ENCODE results near the gene MCM3AP.
A peak's percentile ranks its signal among the peaks of the same experiment; 100 is the strongest.
"Not testable (repeated sequence)": the region's sequence is repeated elsewhere in the genome, so short reads cannot be mapped to it uniquely, and the experiment has no call there.

MCM3AP gene

DNA sequence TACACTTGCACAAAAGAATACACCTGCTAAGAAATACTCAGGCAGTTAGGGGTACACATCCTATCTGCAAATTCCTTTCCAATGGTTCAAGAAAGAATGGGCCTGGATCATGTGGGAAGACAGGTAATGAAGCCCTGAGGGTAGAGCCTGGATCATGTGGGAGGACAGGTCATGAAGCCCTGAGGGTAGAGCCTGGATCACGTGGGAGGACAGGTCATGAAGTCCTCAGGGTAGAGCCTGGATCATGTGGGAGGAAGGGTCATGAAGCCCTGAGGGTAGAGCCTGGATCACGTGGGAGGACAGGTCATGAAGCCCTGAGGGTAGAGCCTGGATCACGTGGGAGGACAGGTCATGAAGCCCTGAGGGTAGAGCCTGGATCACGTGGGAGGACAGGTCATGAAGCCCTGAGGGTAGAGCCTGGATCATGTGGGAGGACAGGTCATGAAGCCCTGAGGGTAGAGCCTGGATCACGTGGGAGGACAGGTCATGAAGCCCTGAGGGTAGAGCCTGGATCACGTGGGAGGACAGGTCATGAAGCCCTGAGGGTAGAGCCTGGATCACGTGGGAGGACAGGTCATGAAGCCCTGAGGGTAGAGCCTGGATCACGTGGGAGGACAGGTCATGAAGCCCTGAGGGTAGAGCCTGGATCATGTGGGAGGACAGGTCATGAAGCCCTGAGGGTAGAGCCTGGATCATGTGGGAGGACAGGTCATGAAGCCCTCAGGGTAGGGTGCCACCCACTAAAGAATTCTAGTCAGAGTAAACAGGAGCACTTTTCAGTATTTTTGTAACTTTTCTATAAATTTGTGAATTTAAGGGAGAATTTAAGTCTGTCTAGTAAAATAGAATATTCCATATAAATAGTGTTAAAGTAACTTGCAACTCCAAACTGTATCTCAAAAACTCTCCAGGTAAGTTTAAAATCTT lies 84.3 kb downstream of the MCM3AP start:
- DNase-seq = not testable (repeated sequence)

DNA sequence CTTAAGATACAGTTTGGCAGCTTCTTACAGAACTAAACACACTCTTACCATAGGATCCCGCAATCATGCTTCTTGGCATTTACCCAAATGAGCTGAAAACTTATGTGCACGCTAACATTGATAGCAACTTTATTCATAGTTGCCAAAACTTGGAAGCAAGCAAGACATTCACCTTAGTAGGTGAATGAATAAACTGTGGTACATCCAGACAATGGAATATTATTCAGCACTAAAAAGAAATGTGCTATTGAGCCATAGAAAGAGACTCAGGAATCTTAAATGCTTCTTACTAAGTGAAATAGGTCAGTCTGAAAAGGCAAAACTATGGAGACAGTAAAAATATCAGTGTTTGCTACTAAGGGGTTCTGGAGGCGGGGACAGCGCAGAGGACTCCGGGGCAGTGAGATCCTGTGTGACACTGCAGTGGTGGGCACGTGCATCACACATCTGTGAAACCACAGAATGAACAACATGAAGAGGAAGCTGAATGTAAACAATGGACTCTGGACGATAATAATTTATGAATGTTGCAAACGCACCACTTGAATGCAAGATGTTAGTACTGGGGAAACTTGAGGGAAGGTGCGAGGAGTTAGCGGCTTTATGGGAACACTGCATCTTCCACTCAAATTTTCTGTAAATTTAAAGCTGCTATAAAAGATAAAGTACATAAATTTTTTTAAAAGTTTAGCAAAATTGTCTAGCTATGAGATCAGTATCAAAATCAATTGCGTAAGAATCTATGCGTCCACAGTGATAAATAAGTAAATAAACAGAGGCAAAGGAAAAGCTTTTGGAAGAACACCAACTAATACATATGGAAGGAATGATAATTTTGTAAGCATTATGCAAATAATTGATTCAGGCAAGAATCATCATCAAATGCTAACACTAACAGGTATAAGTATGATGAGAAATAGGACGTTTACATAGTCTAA lies 85.7 kb downstream of the MCM3AP start:
- no peak for DNase-seq

DNA sequence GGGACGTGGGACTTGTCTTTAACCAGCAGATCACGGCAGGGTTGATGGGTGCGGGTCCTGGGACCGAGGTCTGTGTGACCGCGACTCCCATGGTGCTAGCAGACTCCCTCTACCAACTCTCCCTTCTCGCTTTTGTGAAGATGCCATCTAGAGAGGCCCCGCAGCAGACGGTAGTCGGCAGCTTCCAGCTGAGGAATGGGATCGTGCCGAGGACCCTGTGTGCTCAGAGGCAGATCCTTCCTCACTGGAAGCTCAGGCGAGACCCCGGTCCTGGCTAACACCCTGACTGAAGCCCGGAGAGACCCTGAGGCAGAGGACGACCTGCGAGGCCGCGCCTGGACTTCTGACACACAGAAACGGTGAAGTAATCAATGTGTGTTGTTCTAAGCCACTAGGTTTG lies 88.7 kb downstream of the MCM3AP start:
- DNase-seq = no peak

DNA sequence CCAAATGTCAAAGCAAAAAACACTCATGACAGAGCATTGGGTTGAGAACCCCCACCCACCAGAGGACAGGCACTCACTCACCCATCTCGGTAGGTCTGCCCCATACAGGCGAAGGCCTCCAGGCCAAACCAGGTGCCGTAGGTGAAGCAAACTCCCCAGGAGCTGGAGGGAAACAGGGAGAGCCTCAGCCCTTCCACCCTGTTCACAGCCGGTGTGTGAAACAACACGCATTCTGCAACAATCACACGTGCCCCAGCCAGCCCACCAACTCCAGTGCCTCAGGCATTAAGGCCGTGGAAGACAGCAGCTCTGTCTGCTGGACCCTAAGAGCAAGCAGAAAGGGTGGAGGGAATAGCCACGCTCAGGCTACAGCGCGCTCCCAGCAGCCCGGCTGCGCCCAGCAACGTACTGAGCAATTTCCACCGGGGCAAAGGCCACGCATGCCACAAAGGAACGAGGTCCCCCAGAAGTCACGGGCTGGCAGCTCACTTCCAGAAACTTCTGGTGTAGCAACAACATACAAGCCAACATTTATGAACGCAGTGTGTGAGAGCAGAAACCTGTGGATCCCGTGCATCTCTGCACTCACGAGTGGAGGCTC lies 89.7 kb downstream of the MCM3AP start:
- DNase-seq = no peak

DNA sequence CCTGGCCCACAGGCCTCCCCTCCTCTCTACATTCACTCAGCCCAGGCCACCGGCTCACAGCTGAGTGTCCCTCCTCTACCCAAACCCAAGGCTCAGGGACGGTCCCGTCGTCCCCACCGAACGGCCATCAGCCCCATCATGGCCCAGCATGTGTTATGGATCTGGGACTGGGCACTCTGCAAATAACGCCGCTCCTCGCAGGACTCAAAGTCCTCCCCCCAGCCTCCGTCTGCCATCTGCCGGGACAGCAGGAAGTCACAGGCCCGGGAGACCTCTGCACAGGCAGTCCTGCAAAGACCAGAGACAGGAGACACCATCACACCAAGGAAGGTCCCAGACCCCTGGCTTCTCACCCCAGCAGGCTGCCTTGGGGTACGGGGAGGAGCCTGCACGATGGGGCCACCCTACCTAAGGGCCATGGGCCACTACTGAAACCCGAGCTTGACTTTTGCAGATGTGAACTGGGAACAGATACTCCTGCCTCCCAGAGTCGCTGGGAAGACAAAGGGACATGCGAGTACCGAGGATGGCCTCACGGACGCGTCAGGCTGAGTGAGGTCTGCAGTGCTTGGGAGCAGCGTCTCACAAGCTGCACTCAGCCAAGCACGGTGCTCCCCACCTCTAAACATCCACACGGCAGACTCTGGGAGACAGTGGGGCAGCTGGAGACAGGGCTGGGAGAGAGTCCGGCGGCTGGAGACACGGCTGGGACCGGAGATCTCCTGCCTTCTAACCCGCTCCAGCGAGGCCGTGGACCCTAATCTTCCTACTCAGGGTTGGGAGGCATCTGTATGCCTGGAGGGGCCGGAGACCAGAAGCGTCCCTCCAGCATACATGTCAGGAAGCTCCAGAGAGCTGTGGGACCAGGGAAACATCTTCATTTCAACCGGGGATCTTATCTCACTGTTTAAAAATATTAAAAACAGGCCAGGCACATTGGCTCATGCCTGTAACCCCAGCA lies 90.8 kb downstream of the MCM3AP start:
- no peak for DNase-seq

DNA sequence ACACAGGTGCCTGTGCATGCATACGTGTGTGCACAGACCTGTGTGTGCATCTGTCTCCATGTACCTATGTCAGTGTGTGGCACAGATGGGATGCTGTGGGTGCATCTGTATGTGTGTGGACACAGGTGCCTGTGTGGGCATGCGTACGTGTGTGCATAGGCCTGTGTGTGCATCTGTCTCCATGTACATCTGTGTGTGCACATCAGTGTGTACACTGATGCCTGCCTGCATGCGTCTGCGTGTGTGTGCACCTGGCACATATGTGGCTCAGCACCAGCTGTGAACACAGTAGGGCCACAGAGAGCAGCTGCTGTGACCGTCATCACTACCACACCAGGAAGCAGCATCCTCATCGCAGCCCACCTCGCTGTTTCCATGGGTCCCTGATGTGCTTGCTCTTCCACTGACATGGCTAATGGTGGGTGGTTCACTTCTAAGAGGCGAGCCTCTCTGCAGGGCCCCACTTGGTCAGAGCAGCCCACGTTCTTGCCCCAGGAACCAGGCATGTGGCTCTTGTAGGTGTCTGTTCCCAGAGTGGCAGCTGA lies 91.5 kb downstream of the MCM3AP start:
- no peak for DNase-seq

DNA sequence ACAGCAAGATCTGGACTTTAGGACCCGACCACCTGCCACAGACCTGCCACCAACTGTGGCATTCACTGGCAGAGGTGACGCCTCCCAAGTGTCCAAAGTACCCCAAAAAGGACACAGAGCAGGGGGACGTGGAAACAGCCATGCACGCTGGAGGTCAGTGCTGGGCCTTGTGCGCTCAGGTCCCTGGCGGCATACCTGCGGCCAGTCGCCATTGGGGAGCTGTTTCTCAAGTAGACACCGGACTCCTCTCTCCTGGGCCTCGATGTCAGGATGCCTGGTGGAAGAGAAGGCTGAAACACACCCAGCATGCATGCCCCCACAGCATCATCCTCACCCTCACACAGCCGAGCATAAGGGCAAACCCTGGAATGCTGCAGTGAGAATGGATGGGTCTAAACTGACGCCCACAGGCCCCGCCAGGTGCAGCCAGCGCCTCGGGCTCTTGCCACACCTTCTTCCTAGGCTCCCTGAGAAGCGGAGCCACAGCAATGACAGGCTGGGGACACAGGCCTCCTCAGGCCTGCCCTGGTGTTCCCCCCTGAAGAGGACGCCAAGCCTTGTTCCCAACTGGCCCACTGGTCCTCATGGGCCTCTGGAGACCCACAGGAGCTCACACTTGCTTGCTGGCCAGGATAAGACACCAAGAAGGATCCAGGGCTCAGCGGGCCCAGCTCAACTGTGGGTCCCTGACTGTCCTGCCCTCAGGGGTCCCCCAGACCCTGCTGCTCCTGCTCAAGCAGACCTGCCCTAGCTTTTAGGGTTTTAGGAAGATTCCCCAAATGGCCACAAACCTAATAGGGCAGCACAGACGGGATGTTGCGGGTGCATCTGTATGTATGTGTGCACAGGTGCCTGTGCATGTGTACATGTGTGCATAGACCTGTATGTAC lies 93.5 kb downstream of the MCM3AP start:
- no peak for DNase-seq

DNA sequence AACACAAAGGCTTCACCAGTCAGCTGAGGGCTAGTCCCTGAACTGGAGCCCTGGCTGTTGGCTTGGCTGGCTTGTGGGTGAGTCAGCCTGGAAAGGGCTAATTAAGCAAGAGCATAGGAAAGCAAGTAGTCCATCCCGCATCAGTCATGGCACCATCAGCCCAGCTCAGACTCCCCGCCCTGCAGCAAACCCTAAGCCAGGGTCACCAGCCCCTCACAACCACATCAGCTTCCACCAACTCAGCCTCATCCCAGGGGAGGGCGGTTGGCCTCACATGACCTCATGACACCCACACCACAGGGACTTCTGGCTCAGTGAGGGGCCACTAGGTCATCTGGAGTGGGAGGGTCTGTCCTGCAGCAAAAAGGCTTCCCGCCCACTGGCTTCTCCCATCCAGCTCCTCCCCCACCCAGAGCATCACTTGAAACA lies 94.1 kb downstream of the MCM3AP start:
- DNase-seq = no peak

DNA sequence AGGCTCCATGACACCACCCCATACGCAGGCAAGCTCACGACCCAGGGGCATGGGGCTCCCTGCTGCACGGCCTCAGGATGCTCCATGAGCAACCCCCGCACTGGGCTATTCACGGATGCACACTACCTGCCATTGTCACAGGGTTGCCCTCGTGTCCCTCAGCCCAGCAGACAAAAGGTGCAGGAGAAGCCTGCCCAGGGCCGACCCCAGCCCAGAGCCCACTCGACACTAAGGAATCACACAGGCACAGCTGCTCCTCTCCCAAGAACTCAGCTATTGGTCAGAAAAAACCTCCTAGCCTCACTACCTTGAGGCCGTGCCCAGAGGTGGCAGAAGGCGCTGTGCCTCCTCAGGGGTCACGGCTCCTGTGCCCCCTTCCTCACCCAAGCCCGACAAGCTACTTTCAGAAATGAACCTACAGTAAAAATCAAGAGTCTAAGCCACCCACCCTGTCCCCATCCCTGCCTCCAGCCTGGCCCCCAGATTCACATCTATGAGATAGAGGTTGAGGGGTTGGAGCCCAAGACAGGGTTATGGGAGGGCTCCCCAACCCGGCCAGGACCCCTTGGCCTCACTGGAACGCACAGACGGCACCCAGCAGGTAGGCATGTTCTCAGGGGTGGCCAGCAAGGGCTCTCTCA lies 94.8 kb downstream of the MCM3AP start:
- no peak for DNase-seq

DNA sequence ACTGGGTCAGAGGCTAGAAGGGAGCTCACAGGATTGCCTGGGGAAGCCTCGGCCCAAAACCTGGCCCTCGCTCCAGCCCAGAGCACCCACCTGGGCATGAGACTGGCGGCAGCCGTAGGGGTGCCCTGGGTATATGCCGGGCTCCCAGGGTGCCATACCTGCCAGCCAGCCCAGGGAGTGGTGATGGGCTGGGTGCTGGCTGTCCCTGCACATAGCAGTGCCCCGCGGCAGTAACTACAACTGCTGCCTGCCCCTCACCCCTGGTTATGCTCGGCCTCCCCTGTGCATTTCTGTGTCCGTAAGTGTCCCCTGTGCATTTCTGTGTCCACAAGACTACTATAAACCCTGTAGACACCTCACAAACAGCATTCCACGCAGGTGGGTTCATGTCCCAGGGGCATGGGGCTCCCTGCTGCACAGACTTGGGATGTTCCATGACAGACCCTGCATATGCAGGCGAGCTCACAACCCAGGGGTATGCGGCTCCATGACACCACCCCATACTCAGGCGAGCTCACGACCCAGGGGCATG lies 95.4 kb downstream of the MCM3AP start:
- DNase-seq = no peak

DNA sequence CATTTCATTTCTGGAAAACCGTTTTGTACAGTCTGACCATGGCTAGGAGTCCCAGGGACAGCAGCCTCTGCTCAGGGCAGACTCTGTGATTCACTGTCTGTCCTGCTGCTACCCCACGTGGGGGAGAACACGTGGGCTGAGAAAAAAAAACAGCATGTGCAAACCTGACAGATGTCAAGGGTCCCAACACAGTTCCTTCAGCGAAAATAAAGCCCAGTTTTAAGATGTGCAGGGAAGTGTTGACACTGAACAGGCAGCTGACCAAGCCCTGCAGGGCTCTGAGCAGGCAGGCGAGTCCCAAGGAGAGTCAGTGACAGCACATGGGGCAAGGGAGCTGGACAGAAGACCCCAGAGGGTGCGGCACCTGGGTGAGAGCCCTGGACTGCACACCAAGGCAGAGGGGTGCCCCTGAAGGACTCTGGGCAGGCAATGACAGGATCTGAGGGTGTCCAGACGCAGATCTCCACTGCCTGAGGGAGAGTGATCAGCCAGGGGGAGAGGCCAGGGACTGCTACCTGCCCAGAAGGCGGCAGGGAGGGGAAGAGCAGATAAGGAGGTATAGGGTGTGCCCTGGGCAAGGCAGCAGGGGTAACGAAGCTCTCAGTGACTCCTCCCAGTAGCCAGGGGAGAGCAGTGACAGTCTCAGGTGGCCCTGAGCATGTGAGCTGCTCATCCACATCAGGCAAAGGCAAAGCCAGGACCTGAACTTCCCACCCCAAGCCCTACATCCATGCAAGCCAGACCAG lies 96.0 kb downstream of the MCM3AP start:
- DNase-seq = no peak

DNA sequence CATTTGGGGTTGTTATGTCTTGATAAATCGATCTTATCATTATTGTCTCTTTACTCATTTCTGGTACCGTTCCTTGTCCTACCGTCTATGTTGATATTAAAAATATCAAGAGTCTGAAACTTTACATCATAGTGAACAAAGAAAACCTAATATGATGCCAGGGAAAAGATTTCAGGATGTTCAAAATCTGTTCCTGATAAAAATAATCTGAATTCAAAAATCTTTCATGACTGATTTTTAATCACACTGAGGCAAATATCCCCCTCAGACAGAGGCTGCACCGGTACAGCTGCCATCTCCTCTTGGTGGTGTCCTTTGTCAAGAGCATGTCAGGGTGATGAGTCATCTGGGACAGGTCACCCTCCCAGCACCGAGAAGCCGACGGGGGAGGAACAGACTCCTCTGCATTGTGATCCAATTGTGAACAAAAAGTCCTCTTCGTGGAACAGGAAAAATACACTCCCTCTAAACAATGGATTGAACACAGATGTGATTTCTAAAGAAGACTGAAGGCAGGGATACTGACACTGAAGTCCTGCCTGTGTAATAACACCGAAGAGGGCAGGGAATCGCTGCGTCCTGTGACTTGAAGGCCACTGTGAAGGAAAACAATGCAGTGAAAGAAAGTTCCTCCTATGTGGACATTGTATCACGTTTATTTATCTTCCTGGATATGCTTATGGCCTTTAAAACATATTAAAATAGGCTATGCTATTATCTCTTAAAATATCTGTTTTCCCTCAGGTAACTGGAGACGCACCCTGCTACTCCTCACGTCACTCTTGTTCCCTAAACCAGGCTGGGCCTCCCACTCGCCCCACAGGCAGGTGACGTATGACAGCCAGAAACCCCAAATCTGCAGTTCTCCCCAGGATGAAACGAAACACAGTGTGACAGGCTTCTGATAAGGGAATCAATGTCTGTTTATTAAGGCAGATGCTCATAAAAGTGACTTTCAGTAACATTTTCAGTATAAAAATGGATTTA lies 96.9 kb downstream of the MCM3AP start:
- DNase-seq = peak; percentile 9

DNA sequence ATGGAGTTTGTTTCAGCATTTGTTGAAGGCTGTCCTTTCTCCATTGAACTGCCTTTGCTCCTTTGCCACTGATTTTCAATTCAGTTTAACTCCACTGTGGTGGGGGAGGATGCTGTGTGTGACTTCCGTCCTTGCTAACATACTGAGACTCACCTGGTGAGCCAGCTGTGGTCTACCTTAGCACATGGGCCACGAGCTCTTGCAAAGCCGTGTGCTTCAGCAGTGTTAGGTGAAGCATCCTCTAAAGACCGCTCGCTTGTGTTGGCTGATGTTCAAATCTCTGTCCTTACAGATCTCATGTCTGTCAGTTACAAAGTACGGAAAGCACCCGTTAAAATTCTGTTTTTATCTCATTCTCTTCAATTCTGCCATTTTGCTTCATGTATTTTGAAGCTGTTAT lies 97.6 kb downstream of the MCM3AP start:
- DNase-seq = no peak

DNA sequence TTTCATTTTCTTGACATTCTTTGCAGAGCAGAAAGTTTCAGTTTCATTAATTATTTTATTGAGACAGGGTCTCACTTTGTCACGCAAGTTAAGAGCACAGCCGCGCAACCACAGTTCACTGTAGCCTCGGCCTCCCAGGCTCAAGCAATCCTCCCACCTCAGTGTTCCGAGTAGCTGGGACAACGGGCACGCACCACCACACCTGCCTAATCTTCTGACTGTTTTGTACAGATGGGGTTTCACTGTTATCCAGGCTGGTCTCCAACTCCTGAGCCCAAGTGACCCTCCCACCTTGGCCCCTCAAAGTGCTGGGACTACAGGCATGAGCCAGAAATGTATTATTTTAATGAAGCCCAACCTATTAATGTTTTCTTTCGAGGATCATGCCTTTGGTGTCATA lies 98.2 kb downstream of the MCM3AP start:
- no peak for DNase-seq

DNA sequence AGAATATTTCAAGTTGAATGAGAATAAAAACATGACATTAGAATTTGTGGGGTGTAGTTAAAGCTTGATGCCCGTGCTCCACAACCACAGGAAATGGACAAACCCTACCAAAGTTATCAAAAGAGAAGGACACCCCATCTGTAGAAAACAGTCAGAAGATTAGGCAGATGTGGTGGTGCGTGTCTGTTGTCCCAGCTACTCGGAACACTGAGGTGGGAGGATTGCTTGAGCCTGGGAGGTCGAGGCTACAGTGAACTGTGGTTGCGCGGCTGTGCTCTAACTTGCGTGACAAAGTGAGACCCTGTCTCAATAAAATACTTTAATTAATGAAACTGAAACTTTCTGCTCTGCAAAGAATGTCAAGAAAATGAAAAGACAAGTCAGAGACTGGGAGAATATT lies 99.7 kb downstream of the MCM3AP start:
- no peak for DNase-seq

All from NCI-H2227 treated with DMSO at 0.1 percent for 48 hours (cell line).